NOMO-1 (cell line): ENCODE measurements around the gene MYBPC2.
"Not testable (repeated sequence)": the region's sequence is repeated elsewhere in the genome, so short reads cannot be mapped to it uniquely, and the experiment has no call there.

Experiments
- DNase-seq, 2 experiments: peaks; one replicate each; lab custom pipeline; 2025; ENCODE audit not compliant: unreplicated experiment in 2 of 2; lab: John Stamatoyannopoulos, UW

Gene MYBPC2

DNA sequence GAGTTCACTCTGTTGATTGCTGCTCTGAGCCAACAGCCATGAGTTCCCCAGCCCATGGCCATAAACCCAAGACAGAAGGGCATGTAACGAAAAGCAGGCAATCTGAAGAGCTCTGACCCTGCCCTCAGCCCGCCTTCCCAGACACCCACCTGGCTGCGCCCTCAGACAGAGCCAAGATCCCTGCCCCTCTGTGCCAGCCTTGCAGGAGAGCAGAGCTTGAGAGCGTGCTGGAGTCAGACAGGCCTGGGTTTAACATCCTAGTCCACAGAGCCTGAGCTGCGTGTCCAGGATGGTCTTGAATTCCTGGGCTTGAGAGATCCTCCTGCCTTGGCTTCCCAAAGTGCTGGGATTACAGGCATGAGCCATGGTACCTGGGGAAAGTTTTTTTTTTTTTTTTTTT, 24.6 kb downstream of the MYBPC2 start:
- no peak for DNase-seq

DNA sequence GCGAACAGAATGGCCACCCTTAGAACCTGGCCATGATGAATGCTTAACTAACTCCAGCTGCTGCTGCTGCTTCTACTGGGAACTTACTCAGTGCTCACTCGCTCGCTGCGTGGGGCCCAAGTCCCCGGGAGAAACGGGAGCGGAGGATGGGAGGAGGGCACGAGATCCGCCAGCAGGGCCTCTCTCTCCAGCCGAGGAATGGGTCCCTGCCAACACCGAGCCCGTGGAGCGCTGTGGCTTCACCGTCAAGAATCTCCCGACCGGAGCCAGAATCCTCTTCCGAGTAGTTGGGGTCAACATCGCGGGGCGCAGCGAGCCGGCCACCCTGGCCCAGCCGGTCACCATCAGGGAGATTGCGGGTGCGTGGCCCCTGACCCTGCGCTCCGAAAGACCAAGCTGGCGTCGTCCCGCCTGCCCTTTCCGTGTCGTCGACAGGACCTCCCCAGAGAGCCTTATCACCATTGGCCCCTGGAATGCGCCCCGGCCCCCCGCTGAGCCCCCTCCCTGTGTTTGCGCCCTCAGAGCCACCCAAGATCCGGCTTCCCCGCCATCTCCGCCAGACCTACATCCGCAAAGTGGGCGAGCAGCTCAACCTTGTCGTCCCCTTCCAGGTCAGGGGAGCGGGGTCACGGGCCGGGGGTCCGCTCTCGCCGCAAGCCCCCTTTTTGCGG, 25.8 kb downstream of the MYBPC2 start:
- no peak for DNase-seq

DNA sequence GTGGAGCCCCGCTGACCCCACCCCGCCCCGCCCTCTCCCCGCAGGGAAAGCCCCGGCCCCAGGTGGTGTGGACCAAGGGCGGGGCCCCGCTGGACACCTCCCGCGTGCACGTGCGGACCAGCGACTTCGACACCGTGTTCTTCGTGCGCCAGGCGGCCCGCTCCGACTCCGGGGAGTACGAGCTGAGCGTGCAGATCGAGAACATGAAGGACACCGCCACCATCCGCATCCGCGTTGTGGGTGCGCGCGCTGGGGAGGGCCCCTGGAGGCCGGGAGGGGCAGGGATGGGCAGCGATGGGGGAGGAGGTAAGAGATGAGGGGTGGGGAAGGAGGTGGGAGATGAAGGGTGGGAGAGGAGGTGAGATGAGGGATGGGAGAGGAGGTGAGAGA, 26.4 kb downstream of the MYBPC2 start:
- DNase-seq: no peak

DNA sequence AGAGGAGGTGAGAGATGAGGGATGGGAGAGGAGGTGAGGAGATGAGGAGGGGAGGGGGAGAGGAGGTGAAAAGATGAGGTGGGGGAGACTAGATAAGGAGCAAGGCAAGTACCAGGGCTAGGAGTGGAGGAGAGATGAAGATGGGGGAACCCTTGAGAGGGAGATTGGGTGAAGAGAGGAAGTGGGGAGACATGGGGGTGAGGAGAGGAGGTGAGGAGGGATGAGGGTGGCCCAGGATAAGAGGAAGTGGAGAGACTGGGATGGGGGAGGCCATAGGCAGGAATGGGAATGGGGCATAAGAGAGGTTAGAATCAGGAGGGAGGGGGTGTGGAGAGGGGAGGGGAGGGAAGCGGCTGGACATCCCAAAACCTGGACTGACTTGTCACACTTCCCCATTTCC, 26.9 kb downstream of the MYBPC2 start:
- no peak for DNase-seq

DNA sequence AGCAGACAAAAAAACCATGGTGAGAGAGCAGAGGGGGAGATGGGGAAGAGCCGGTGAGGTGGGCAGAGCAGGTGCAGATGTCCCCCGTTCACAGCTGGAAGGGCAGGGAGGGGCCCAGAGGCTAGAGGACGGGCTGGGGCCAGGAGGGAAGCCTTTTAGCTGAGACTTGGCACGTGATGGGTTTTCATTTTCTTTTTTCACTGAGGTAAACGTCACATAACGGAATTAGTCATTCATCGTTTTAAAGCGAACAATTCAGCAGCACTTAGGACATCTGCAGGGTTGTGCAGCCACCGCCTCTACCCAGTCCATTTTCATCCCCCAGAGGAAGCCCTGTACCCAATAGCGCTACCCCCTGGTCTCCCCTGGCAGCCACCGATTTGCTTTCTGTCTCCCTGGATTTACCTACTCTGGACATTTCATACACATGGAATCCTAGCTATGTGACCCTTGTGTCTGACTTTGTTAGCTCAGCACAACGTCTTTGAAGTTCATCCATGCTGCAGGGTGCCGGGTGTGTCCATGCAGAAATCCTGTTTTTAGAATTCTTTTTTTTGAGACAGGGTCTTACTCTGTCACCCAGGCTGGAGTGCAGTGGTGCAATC, 27.6 kb downstream of the MYBPC2 start:
- no peak for DNase-seq

DNA sequence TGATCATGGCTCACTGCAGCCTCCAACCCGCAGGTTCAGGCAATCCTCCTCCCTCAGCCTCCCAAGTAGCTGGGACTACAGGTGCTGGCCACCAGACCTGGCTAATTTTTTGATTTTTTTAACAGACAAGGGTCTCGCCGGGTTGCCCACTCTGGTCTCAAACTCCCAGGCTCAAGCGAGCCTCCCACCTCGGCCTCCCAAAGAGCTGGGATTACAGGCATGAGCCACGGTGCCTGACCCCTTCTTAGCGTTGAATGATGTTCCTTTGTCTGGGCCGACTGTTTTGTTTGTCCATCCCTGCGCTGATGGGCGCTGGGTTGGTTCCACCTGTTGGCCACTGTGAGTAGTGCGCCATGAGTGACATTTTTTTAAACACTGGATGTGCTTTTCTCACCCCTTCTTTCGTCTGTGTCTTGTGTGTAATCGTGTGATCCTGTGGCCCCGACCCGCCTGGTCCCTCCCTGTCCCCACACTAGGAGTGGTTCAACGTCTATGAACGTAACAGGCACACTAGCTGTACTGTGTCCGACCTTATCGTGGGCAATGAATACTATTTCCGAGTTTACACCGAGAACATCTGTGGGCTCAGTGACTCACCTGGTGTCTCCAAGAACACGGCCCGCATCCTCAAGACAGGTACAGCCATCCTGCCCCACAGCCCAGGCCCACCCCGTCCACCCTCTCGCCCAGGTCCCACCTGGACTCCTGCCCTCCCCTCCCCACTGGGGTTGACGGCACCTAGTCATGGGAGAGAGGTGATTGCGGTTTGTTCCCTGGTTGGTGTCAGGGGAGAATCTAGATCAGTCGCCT, 28.6 kb downstream of the MYBPC2 start:
- DNase-seq: peak; percentile 54 to 64

DNA sequence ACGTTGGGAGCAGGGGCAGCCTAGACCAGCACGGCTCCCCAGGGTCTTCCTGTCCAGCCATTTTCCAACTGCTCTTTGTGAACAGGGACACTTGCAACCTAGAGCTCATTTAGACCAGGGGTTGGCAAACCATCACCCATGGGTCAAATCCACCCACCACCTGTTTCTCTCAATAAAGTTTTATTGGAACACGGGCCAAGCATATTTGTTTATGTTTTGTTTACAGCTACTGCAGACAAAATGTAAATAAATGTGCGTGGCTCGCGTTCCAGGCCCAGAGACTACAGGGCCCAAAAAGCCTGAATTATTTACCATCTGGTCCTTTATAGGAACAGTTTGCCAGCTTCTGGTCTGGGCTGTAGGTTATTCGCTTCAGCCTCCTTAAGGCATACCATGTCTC, 30.3 kb downstream of the MYBPC2 start:
- no peak for DNase-seq

DNA sequence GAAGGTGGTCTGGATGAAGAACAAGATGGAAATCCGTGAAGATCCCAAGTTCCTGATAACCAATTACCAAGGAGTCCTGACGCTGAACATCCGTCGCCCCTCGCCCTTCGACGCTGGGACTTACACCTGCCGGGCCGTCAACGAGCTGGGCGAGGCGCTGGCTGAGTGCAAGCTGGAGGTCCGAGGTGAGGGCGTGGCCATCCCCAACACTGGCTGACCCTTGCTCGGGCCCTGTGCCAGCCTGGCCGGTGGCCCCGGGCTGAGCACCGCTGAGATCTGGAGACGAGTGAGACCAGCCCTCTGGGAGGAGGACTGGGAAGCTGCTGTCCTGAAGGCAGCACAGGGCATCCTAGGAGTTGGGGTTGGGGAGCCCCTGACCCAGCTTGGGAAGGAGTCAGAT, 31.7 kb downstream of the MYBPC2 start:
- no peak for DNase-seq

DNA sequence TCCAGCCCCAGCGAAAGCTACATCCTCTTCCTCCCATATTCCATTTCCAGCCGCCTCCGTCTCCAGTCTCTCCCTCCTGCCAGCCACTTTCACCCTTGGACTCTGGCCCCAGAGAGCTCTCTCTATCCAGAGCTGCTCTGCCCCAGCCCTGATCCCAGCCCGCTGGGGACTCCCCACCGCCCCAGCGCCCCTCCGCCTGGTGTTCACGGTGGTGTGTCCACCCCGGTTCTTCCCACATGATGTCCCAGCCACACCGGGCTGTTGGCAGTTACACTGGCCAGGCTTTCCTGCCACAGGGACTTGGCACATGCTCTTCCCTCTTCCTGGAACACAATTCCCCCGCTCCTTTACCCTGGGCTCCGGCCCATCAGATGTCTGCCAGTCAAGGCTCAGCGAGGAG, 32.3 kb downstream of the MYBPC2 start:
- no peak for DNase-seq

DNA sequence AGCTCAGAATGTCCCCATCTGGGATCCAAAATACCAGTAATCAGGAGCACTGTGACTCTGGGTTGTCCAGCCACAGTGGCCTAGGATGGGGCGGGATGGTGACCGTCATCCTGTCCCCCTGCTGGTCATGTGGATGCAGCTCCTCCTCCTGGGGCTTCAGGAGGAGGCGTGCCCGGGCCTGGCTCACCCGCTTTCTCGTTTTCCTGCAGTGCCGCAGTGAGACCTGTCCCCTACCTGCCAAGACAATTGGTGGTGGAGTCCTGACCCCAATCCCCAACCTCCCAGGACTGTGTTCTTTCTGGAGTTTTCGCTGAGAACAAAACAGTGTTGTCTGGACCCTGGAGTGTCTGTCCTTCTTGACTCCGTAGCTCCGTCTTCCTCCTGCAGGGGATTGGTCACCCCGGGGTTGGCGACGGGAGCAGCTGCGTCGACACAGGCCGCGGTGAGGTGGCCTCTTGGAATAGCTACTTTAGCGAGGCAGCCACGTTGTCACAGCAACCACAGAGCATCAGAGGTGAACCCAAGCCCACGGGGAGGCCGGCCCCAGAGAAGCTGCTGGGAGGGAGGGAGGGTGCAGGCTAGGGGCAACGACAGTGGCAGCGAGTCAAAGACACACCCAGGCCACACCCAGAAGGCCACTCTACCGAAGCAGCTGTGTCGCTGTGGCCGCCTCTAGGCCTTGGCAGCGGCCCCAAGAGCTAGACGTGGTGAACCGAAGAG, 33.5 kb downstream of the MYBPC2 start:
- DNase-seq: no peak

DNA sequence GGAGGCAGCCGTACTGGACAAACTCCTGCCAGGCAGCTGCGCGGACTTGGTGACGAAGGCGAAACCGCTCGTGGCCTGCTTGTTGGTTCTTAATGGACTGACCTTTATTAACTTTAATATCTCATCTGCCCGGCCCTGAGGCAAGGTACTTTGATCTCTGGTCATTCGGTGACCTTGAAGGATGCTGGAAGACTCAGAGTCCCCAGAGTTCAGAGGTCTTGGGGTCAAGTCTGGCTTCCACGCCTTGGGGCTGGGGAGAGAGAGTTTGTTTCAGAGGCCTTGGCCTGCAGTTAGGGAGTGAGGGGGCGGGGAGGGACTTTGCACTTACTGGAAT, 34.0 kb downstream of the MYBPC2 start:
- no peak for DNase-seq

DNA sequence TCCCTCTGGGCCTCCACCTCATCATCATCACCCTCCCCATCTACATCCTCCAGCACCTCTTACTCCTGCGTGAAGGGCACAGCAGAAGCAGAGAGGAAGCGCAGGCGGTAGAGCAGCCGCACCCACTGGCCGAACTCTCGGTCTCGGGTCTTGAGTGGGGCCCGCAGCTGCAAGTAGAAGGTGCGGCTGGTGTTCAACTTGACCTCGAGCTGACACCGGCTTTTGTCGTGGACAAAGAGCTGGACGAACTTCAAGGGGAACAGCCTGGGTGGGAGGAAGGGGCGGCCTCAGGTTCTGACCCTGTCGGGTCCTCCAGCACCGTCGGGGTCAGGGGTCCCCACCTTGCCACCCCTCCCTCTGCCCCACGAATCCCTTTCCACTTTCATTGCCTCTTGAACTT, 34.9 kb downstream of the MYBPC2 start:
- no peak for DNase-seq

DNA sequence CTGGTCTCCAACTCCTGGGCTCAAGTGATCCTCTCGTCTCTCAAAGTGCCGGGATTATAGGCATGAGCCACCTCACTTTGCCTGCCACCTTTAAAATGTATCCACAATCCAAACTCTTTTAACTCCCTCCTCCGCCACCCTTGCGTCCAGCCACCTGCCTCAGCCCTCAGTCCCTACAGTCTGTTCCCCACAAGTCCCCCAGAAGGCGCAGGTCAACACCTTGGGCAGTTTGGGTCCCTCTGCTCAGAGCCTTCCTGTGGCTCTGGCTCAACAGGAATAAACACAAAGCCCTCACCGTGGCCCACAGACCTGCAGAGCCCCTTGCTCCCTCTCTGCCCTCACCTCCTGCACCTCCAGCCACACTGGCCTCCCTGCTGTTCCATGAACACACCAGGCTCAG, 36.1 kb downstream of the MYBPC2 start:
- peak in 1 of 2 experiments; percentile 35 for DNase-seq

DNA sequence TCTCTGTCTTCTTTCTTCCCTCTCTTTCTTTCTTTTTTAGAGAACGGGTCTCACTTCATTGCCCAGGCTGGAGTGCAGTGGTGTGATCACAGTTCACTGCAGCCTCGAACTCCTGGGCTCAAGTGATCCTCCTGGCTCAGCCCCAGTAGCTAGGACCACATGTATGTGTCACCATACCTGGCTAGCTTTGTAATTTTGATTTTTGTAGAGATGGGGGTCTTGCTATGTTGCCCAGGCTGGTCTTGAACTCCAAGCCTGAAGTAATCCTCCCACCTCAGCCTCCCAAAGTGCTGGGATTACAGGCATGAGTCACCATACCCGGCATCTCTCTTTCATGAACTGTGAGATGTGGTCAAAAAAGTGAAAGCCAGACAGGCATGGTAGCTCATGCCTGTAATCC, 40.6 kb downstream of the MYBPC2 start:
- DNase-seq: not testable (repeated sequence)

DNA sequence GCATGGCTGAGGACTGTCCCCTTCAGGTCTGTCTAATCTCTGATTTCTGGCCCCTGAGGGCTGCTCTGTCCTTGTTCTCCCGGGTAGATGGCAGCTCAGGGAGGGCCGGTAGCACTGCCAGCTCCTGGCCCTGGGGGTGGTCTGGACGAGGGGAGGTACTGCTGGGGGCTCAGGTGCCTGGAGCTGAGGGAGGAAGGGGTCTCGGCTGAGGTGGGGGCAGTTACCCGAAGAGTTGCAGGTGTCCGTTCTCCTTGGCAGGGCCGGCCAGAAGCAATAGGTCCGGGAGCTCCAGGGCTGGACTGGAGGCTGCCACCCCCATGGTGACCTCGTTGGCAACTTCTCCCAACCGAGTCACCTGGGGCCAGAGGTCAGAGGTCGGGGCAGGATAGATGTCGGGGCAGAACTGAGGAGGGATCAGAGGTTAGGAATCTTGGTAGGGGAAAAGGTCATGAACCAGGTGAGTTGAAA, 42.4 kb downstream of the MYBPC2 start:
- no peak for DNase-seq

DNA sequence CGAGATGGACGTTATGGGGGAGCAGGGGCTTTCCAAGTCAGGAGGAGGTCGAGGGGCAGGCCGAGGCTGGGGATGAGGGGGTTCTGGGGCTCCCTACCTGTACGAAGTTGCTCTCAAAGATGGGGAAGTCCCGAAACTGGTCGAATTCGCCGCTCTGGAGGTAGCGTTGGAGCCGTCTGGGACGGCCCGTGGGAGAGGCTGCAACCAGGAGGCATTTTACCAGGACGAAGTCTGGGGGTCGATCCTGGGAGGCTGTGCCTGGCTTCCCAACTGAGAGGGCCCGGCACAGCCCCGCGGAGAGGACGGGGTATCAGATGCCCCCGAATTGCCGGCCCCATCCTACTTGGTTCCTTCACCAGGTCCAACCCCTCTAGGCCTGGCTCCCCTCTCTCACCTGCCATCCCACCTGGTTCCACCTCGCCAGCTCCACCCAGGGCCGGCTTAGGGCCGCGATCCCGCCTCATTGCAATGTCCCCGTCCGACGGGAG, 43.1 kb downstream of the MYBPC2 start:
- DNase-seq: no peak

DNA sequence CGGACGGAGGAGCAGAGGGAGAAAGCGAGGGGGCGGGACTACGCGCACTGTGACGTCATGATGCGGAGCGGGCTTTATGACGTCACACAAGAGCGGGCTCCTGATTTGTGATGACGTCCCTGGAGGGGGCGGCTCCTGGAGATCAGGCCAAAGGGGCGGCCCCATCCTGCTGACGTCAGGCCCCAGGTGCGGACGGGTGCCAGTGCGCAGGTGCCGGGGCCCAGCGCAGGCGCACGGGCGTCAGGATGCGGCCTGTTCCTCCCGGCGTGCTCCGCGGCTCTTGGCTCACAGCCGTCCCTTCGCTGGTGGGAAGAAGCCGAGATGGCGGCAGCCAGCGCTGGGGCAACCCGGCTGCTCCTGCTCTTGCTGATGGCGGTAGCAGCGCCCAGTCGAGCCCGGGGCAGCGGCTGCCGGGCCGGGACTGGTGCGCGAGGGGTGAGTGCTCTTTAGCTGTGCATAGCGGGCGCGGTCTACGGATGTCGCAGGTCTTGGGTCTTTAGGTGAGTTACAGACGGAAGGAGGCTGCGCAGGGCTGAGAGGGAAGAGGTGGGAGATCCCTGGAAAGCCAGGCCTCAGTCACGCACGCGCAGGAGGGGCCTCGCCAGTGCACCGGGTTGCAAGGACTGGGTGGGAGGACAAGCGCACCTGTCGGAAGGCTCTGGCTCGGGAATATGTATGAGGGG, 43.7 kb downstream of the MYBPC2 start, which contains the start of the genes EMC10 and GARIN5A:
Gene EMC10 (plus strand): TSS at position 284 of the 683 bp plus-strand sequence. CDS start 38 bp downstream, at position 322.
Gene GARIN5A (minus strand): TSS at position 625 of the 683 bp plus-strand sequence. CDS start 460 bp downstream, at position 165.
- peak; percentile 83 to 87 for DNase-seq

DNA sequence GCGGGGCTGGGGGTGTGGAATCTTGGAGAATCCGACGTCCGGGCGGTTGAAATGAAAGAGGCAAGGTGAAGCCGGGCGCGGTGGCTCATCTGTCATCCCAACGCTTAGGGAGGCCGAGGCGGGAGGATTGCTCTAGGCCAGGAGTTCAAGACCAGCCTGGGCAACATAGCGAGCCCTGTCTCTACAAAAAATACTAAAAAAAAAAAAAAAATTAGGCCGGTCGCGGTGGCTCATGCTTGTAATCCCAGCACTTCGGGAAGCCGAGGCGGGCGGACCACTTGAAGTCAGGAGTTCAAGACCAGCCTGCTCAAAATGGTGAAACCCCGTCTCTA, 44.2 kb downstream of the MYBPC2 start:
- no peak for DNase-seq

DNA sequence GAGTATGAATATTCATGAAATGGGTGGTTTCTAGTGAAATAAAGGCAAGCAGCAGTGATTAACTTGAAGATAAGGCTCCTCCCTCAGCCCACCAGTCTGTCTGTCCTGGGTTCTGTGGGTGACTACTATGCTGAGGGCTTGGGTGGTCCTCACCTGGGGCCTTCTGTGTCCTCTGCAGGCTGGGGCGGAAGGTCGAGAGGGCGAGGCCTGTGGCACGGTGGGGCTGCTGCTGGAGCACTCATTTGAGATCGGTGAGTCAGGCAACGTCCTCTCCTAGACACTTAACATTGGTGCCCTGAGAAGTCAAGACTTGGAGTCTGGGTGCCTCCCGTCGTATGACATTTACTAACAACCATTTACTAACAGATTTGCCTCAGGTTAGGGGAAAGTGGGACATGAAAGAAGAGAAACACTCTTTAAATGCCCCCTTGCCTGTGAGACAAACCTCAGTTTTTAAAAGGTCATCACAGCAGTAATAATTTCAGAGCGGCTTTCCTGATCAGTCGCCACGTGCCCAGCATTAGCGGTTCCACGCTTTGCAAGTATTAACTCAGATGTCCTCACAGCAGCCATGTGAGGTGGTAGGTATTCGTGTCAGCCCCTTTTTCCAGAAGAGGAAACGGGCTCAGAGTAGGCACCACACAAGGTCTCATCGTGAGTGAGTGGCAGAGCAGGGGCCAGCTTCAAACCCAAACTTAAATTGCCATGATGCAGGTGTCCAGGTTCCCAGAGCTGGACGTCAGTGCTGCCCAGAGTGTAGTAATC, 45.2 kb downstream of the MYBPC2 start:
- DNase-seq: no peak
